Lower leg skin (tissue), 4 donors: ENCODE measurements around the gene GPATCH8. TPM values are rescaled to one million over a fixed set of nuclear protein-coding genes. Genes with fewer than 3 reads are reported as not detected.

ENCODE experiments used
- DNase-seq, 2 donors: peaks; one replicate each; pipeline ENCODE4 v3.0.0-alpha.2; 2019; ENCODE audit warnings: low spot score in 2 of 2
- H3K4me3 ChIP-seq: fragments of 200-600 bp; sonication (generic); 2 replicates; pipeline ENCODE4 v1.5.1; 2017; ENCODE audit warnings: mild to moderate bottlenecking, low read depth; ENCODE audit not compliant: poor library complexity, severe bottlenecking
- POLR2A ChIP-seq, 2 donors: fragments of 450-650 bp; IDR thresholded peaks; one replicate each; pipeline ENCODE4 v1.6.1; 2016 to 2017; ENCODE audit warnings: antibody characterized with exemption in 2 of 2, mild to moderate bottlenecking in 1 of 2, moderate library complexity in 1 of 2
- WGBS, 2 donors: methylation state at CpG; one replicate each; pipeline ENCODE4 v1.1.5; 2018; 5-methylcytosine and 5-hydroxymethylcytosine counted together
- intact Hi-C: fragments of 100-400 bp; cut with DNase I; formaldehyde crosslinking; loops from one replicate; pipeline ENCODE4 v1.15.0; 2023; ENCODE audit warnings: low total_unique reads
- total RNA-seq, 4 donors: library from RNA; depleted of rRNA; stranded (reverse); fragments of >200 nt; gene quantifications; one replicate each; pipeline ENCODE4 v1.1.0, GENCODE V29; 2016
- TF ChIP-seq, protein P1 (sequence below), 3 donors: fragments of 450-650 bp; IDR thresholded peaks; one replicate each; pipeline ENCODE4 v1.5.1; 2016; ENCODE audit warnings: antibody characterized with exemption in 3 of 3, mild to moderate bottlenecking in 3 of 3, moderate library complexity in 2 of 3

Gene GPATCH8
- total RNA-seq, 4 donors from 2014 or later = 31.1 to 43.1 (median 35.6) TPM

DNA sequence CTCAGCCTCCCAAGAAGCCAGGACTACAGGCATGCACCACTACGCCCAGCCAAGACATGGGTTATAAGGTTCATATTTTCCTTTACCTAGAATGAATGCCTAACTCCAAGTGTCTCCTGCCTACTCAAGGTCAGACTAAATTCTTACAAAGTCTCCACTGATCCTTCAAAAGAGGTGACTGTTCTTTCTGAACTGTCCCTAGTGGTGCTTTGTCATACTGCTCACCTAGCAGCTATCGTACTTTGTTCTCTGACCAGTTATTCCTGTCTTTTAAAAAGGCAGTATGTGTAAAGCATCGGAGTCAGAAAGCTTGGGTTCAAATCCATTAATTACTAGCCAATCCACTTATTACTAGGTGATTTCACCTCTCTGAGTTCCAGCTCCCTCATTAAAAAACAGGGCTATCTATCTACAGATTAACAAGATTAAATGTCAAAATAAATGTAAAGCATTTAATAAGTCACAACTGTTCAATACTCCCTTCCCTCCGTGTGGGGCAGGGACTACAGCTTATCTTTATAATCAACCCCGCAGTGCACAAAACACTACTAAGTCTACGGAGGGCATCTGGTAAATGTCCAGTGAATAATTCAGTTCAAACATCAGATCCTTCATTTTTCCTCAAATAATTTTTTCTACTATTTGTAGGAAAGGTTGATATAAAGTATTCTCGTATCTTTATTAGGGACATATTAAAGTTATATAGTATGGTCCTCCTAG lies 93.7 kb downstream of the GPATCH8 start:
- intact Hi-C loops = no loop called here
- 82 to 83% methylated on average over 7 of the region's 7 CpGs for WGBS, 2 donors
- H3K4me3 ChIP-seq = no peak overlapping the region
- TF ChIP-seq, protein P1, sequence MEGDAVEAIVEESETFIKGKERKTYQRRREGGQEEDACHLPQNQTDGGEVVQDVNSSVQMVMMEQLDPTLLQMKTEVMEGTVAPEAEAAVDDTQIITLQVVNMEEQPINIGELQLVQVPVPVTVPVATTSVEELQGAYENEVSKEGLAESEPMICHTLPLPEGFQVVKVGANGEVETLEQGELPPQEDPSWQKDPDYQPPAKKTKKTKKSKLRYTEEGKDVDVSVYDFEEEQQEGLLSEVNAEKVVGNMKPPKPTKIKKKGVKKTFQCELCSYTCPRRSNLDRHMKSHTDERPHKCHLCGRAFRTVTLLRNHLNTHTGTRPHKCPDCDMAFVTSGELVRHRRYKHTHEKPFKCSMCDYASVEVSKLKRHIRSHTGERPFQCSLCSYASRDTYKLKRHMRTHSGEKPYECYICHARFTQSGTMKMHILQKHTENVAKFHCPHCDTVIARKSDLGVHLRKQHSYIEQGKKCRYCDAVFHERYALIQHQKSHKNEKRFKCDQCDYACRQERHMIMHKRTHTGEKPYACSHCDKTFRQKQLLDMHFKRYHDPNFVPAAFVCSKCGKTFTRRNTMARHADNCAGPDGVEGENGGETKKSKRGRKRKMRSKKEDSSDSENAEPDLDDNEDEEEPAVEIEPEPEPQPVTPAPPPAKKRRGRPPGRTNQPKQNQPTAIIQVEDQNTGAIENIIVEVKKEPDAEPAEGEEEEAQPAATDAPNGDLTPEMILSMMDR (IDR thresholded peaks at IDR 0.05) = no peak
- TF ChIP-seq POLR2A (IDR thresholded peaks at IDR 0.05) = no peak
- no peak for DNase-seq

DNA sequence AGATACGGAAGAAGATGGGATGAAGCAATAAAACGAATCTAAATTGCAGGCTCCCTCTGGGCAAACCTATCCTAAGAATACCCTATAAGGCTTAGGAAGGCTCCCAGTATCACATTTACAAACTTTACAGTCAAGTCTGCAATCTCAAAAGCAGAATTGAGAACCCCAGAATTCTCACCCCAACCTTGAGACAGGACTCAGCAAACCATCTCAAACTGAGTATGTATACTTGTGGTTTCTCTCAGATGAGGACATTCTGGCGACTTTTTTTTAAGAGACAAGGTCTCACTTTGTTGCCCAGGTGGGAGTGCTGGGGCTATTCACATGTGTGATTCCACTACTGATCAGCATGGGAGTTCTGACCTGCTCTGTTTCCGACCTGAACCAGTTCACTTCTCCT lies 94.4 kb downstream of the GPATCH8 start:
- WGBS, 2 donors = 95 to 96% methylated on average over 4 of the region's 4 CpGs
- no peak overlapping the region for H3K4me3 ChIP-seq
- TF ChIP-seq, protein P1 (IDR thresholded peaks at IDR 0.05) = no peak
- no peak for TF ChIP-seq POLR2A (IDR thresholded peaks at IDR 0.05)
- intact Hi-C loops = no loop called here
- DNase-seq = no peak

DNA sequence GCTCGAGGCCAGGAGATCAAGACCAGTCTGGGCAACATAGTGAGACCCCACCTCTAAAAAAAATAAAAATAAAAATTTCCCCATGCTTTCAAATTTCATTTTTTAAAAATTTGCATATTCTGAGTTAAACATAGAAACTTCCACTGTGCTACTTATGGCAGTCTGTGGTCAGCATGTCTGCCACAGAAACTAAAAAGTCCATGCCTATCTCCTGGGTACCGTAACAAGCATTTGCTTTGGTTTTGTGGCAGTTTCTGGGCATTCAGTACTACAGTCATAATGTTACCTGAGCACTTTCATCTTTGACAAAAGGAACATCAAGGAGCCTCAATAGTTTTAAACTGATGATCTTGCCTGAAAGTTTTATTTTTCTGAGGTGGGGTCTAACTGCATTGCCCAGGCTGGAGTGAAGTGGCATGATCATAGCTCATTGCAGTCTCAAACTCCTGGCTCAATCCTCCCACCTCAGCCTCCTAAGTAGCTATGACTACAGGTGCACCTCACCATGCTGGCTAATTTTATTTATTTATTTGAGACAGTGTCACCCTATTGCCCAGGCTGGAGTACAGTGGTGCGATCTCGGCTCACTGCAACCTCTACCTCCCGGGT lies 100.5 kb downstream of the GPATCH8 start:
- TF ChIP-seq, protein P1 (IDR thresholded peaks at IDR 0.05) = no peak
- TF ChIP-seq POLR2A (IDR thresholded peaks at IDR 0.05) = no peak
- DNase-seq = no peak
- intact Hi-C loops = no loop called here
- WGBS, 2 donors = 93 to 97% methylated on average over 5 of the region's 5 CpGs
- H3K4me3 ChIP-seq = no peak overlapping the region

DNA sequence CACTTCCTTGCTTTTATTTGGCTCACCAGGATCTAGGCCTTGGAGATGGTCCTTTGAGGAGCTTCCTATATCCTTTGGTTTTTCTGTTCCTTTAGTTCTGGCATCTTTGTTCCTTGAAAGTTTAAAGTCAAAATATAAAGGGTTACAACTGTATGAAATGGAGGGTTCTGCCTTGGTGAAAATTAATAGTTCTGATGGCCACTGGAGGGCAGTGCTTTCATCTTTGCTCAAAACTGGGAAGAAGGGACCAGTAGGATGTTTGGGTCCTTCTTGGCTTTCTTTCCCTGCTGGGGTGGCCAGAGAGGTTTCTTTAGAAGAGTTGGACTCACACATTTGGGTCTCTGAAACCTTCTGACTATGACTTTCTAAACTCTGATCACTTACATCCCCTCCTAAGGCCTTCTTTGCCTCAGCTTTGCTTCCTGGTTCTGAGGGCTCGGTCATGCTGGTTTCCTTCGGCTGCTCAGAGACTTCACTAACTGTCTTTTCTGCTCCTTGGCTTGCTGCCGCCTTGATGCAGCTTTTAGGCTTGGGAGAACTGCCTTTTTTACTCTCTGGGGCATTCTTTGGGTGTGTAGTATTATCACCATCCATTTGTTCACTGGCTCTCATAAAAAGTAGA lies 102.9 kb downstream of the GPATCH8 start:
- no peak overlapping the region for H3K4me3 ChIP-seq
- TF ChIP-seq, protein P1 (IDR thresholded peaks at IDR 0.05) = no peak
- TF ChIP-seq POLR2A (IDR thresholded peaks at IDR 0.05) = no peak
- WGBS, 2 donors = 86 to 95% methylated on average over 3 of the region's 3 CpGs
- intact Hi-C loops = no loop called here
- DNase-seq = no peak

- DNase-seq = no peak
- no peak overlapping the region for H3K4me3 ChIP-seq
- 95 to 97% methylated on average over 41 of the region's 41 CpGs for WGBS, 2 donors
- intact Hi-C loops = no loop called here
- TF ChIP-seq POLR2A (IDR thresholded peaks at IDR 0.05) = no peak
- TF ChIP-seq, protein P1 (IDR thresholded peaks at IDR 0.05) = no peak
Measured at GRCh38 chr17:44398692-44399691, 104.2 kb downstream of the GPATCH8 start.
